ENCODE measurements around the gene GBP2. TPM values are rescaled to one million over a fixed set of nuclear protein-coding genes. Genes with fewer than 3 reads are reported as not detected.

GBP2 gene
- total and polyA plus RNA-seq, 4 donors: 7.4 to 18.2 (median 14.1) TPM

DNA sequence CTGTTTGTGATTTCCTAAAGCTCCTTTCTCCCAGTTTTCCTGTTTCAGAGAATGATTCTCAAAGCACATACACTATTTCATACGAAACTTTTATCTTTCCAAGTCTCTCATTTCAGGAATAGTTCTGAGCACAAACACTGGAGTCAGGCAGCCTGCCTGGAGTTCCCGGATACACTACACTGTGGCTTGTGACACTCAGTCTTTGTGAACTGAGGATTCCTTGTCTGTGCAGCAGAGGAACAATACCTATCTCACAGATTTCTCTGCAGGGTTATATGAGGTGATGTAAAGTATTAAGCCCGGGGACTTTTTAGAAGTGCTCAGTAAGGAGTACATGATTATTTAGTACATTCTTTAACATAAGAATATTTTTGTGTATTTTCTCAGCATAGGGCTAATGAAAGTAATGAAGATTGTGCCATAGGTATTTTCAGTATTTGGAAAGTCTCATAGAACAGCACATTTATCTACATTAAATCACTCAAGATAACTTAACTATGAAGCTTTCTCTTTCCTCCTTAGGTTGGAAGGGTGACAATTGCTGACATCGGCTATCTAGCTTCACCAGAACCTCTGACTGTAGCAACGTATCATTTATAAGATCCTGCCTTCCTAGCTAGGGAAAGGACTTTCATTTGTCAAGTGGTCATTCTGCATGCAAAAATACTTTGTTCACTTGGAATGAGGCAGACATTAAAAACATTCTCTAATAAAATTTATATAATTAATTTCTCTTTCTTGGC is 12.9 kb downstream of the GBP2 start:
- Histone ChIP-seq H3K36me3 (ENCODE audit: control insufficient read depth in 4 of 4, insufficient read depth in 3 of 4, low read depth in 1 of 4, low read length in 3 of 4) (peaks cover 11 to 87% (median 73%) of the 10 kb centered on the region in 4 donors), H3K27ac (ENCODE audit: low read depth in 1 of 2, low read length in 2 of 2) (no peak overlapping the region)
- no peak for TF ChIP-seq EGR1 (IDR thresholded peaks at IDR 0.05; ENCODE audit: low read depth in 2 of 2)
- TF ChIP-seq FOXA1 (IDR thresholded peaks at IDR 0.05): no peak
- TF ChIP-seq TAF1 (conservative IDR thresholded peaks at IDR 0.05): no peak

DNA sequence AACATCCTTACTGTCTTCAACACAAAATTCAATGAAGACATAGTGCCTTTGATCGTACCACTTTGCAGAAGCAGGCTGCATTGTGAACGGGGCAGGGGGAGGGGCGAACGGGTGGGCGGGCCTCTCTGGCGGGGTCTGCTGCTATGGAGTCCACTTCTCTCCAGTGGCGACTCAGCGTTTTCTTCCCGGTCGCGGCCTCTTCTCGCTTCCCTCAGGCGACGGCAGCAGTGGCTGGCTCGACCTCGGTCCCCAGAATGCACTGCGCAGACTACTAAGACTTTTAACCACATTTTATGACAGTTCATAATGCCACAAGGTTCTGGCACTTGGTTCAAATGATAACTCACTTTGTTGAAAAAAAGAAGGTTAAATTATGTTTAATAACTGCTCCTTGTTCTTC is 21.2 kb downstream of the GBP2 start:
- no peaks in the 10 kb centered on the region for H3K27me3 ChIP-seq (ENCODE audit: control insufficient read depth in 4 of 4, insufficient read depth in 4 of 4, low read length in 3 of 4)
- H3K4me3 ChIP-seq (ENCODE audit: low read depth in 1 of 3, low read length in 3 of 3): no peak overlapping the region
- no peak overlapping the region for H3K9ac ChIP-seq (ENCODE audit: low read depth in 1 of 2, low read length in 2 of 2)
- DNase-seq (ENCODE audit: low spot score): no peak
- no peaks in the 10 kb centered on the region for H3K4me1 ChIP-seq (ENCODE audit: control insufficient read depth in 4 of 4, insufficient read depth in 4 of 4, low read length in 3 of 4)
- H3K9me3 ChIP-seq (ENCODE audit: control insufficient read depth in 4 of 4, low read length in 3 of 4): no peaks in the 10 kb centered on the region
- WGBS: 95% methylated on average over 17 of the region's 17 CpGs
- no peak overlapping the region for H3K27ac ChIP-seq (ENCODE audit: low read depth in 1 of 2, low read length in 2 of 2)
- TF ChIP-seq HNF4G (IDR thresholded peaks at IDR 0.05) (no peak), SP1 (IDR thresholded peaks at IDR 0.05) (no peak)
- peaks cover 10 to 47% (median 42%) of the 10 kb centered on the region in 4 donors for H3K36me3 ChIP-seq (ENCODE audit: control insufficient read depth in 4 of 4, insufficient read depth in 3 of 4, low read depth in 1 of 4, low read length in 3 of 4)

More for the DNA sequence above, 12.9 kb downstream of the GBP2 start:
- DNase-seq (ENCODE audit: low spot score): no peak
- Histone ChIP-seq H3K9ac (ENCODE audit: low read depth in 1 of 2, low read length in 2 of 2) (no peak overlapping the region), H3K27me3 (ENCODE audit: control insufficient read depth in 4 of 4, insufficient read depth in 4 of 4, low read length in 3 of 4) (no peaks in the 10 kb centered on the region), H3K4me3 (ENCODE audit: low read depth in 1 of 3, low read length in 3 of 3) (no peak overlapping the region), H3K9me3 (ENCODE audit: control insufficient read depth in 4 of 4, low read length in 3 of 4) (no peaks in the 10 kb centered on the region), H3K4me1 (ENCODE audit: control insufficient read depth in 4 of 4, insufficient read depth in 4 of 4, low read length in 3 of 4) (no peaks in the 10 kb centered on the region)
- WGBS: 72% methylated on average over 5 of the region's 5 CpGs

DNA sequence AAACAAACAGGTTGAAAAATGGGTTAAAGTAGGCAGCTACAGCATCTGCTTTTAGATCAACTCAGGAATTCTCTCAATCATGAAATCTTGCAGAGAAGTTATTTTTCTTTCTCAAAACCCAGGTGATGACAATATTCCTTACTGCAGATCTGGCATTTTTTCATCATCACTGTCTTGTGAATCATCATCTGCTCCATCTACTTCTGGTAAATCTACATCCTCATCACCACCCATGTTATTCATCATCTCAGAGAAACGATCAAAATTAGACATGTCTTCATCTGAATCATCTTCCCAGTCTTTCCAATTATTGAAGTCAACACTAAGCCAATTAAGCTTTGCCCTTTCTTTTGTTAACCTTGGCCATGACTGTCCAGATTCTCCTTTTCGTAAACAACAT is 21.8 kb downstream of the GBP2 start:
- Histone ChIP-seq H3K27ac (ENCODE audit: low read depth in 1 of 2, low read length in 2 of 2) (no peak overlapping the region), H3K9me3 (ENCODE audit: control insufficient read depth in 4 of 4, low read length in 3 of 4) (no peaks in the 10 kb centered on the region), H3K4me3 (ENCODE audit: low read depth in 1 of 3, low read length in 3 of 3) (no peak overlapping the region), H3K36me3 (ENCODE audit: control insufficient read depth in 4 of 4, insufficient read depth in 3 of 4, low read depth in 1 of 4, low read length in 3 of 4) (peaks cover 9 to 41% (median 36%) of the 10 kb centered on the region in 4 donors), H3K9ac (ENCODE audit: low read depth in 1 of 2, low read length in 2 of 2) (no peak overlapping the region), H3K27me3 (ENCODE audit: control insufficient read depth in 4 of 4, insufficient read depth in 4 of 4, low read length in 3 of 4) (no peaks in the 10 kb centered on the region), H3K4me1 (ENCODE audit: control insufficient read depth in 4 of 4, insufficient read depth in 4 of 4, low read length in 3 of 4) (no peaks in the 10 kb centered on the region)
- 74% methylated on average over 2 of the region's 2 CpGs for WGBS
- no peak for DNase-seq (ENCODE audit: low spot score)
- TF ChIP-seq, protein P1, sequence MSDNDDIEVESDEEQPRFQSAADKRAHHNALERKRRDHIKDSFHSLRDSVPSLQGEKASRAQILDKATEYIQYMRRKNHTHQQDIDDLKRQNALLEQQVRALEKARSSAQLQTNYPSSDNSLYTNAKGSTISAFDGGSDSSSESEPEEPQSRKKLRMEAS (IDR thresholded peaks at IDR 0.05): no peak
- TF ChIP-seq JUND (IDR thresholded peaks at IDR 0.05) (no peak), EGR1 (IDR thresholded peaks at IDR 0.05; ENCODE audit: low read depth in 2 of 2) (no peak), HNF4G (IDR thresholded peaks at IDR 0.05) (no peak), HNF4A (conservative IDR thresholded peaks at IDR 0.05) (no peak), YY1 (IDR thresholded peaks at IDR 0.05) (no peak), NR2F2 (IDR thresholded peaks at IDR 0.05) (no peak), FOXA2 (IDR thresholded peaks at IDR 0.05) (no peak), RAD21 (IDR thresholded peaks at IDR 0.05) (no peak), SP1 (IDR thresholded peaks at IDR 0.05) (no peak), TAF1 (conservative IDR thresholded peaks at IDR 0.05) (no peak), GABPA (IDR thresholded peaks at IDR 0.05 in 1 of 2, conservative IDR thresholded peaks at IDR 0.05 in 1 of 2) (no peak), FOXA1 (IDR thresholded peaks at IDR 0.05) (no peak), RXRA (IDR thresholded peaks at IDR 0.05) (no peak)
- TF ChIP-seq, protein P2, sequence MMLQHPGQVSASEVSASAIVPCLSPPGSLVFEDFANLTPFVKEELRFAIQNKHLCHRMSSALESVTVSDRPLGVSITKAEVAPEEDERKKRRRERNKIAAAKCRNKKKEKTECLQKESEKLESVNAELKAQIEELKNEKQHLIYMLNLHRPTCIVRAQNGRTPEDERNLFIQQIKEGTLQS (IDR thresholded peaks at IDR 0.05): no peak
- TF ChIP-seq, protein P3, sequence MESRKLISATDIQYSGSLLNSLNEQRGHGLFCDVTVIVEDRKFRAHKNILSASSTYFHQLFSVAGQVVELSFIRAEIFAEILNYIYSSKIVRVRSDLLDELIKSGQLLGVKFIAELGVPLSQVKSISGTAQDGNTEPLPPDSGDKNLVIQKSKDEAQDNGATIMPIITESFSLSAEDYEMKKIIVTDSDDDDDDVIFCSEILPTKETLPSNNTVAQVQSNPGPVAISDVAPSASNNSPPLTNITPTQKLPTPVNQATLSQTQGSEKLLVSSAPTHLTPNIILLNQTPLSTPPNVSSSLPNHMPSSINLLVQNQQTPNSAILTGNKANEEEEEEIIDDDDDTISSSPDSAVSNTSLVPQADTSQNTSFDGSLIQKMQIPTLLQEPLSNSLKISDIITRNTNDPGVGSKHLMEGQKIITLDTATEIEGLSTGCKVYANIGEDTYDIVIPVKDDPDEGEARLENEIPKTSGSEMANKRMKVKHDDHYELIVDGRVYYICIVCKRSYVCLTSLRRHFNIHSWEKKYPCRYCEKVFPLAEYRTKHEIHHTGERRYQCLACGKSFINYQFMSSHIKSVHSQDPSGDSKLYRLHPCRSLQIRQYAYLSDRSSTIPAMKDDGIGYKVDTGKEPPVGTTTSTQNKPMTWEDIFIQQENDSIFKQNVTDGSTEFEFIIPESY (IDR thresholded peaks at IDR 0.05): no peak
- TF ChIP-seq, protein P4, sequence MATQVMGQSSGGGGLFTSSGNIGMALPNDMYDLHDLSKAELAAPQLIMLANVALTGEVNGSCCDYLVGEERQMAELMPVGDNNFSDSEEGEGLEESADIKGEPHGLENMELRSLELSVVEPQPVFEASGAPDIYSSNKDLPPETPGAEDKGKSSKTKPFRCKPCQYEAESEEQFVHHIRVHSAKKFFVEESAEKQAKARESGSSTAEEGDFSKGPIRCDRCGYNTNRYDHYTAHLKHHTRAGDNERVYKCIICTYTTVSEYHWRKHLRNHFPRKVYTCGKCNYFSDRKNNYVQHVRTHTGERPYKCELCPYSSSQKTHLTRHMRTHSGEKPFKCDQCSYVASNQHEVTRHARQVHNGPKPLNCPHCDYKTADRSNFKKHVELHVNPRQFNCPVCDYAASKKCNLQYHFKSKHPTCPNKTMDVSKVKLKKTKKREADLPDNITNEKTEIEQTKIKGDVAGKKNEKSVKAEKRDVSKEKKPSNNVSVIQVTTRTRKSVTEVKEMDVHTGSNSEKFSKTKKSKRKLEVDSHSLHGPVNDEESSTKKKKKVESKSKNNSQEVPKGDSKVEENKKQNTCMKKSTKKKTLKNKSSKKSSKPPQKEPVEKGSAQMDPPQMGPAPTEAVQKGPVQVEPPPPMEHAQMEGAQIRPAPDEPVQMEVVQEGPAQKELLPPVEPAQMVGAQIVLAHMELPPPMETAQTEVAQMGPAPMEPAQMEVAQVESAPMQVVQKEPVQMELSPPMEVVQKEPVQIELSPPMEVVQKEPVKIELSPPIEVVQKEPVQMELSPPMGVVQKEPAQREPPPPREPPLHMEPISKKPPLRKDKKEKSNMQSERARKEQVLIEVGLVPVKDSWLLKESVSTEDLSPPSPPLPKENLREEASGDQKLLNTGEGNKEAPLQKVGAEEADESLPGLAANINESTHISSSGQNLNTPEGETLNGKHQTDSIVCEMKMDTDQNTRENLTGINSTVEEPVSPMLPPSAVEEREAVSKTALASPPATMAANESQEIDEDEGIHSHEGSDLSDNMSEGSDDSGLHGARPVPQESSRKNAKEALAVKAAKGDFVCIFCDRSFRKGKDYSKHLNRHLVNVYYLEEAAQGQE (IDR thresholded peaks at IDR 0.05): no peak
- TF ChIP-seq, protein P5, sequence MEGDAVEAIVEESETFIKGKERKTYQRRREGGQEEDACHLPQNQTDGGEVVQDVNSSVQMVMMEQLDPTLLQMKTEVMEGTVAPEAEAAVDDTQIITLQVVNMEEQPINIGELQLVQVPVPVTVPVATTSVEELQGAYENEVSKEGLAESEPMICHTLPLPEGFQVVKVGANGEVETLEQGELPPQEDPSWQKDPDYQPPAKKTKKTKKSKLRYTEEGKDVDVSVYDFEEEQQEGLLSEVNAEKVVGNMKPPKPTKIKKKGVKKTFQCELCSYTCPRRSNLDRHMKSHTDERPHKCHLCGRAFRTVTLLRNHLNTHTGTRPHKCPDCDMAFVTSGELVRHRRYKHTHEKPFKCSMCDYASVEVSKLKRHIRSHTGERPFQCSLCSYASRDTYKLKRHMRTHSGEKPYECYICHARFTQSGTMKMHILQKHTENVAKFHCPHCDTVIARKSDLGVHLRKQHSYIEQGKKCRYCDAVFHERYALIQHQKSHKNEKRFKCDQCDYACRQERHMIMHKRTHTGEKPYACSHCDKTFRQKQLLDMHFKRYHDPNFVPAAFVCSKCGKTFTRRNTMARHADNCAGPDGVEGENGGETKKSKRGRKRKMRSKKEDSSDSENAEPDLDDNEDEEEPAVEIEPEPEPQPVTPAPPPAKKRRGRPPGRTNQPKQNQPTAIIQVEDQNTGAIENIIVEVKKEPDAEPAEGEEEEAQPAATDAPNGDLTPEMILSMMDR (IDR thresholded peaks at IDR 0.05; ENCODE audit: low read depth, low read length, missing input control): no peak

Measured in liver (tissue), 9 donors.